Astrocyte of the spinal cord (primary cell): ENCODE measurements around the gene CNTFR.
"Not testable (repeated sequence)": the region's sequence is repeated elsewhere in the genome, so short reads cannot be mapped to it uniquely, and the experiment has no call there.

Source experiments
- DNase-seq: peaks from one replicate; pipeline ENCODE4 v3.0.0; 2011; ENCODE audit warnings: low read depth, low spot score
- H3K4me3 ChIP-seq: 2 replicates; pipeline ENCODE4 v1.5.1; 2011; ENCODE audit warnings: low read depth, mild to moderate bottlenecking, low read length, moderate library complexity
- CTCF ChIP-seq: IDR thresholded peaks from 2 replicates; pipeline ENCODE4 v1.5.1; 2012; ENCODE audit warnings: low read depth, mild to moderate bottlenecking, low read length, inconsistent platforms
- in situ Hi-C: cut with HindIII; loops from 2 replicates; pipeline ENCODE4 v1.10.0; 2017; ENCODE audit warnings: low sequenced_read_pairs

Gene CNTFR

GRCh38 chr9:34589636-34590380, at the start of gene CNTFR:
CNTFR (minus strand) TSS chr9:34589724; CDS start chr9:34568981, 20,743 bp downstream.
- in situ Hi-C loops: no loop called here
- DNase-seq: no peak
- H3K4me3 ChIP-seq: no peak within 1 kb of the TSS
- TF ChIP-seq CTCF: no peak

GRCh38 chr9:34639322-34639721, 49.8 kb upstream of the CNTFR start:
- H3K4me3 ChIP-seq, in situ Hi-C loops, DNase-seq: not testable (repeated sequence)

GRCh38 chr9:34638138-34638445, 48.6 kb upstream of the CNTFR start:
- TF ChIP-seq CTCF: no peak
- in situ Hi-C loops: no loop called here
- no peak for DNase-seq
- peak overlapping the region; percentile 72 for H3K4me3 ChIP-seq

- peak within 1 kb of the TSS; percentile 72 for H3K4me3 ChIP-seq
- peak; percentile 93 for DNase-seq
- in situ Hi-C loops: no loop called here
- TF ChIP-seq CTCF: no peak
Measured at GRCh38 chr9:34637356-34638137, 48.0 kb upstream of the CNTFR start, which contains the start of gene SIGMAR1. SIGMAR1 (minus strand) TSS chr9:34637787; CDS start chr9:34637697, 90 bp downstream.

GRCh38 chr9:34636791-34637355, 47.3 kb upstream of the CNTFR start:
- in situ Hi-C loops: no loop called here
- no peak for DNase-seq
- peak overlapping the region; percentile 72 for H3K4me3 ChIP-seq
- no peak for TF ChIP-seq CTCF

- no peak overlapping the region for H3K4me3 ChIP-seq
- no peak for TF ChIP-seq CTCF
- in situ Hi-C loops: no loop called here
- DNase-seq: no peak
Measured at GRCh38 chr9:34635556-34635955, 46.0 kb upstream of the CNTFR start.
